ENCODE measurements around the gene GPR85.

DNA sequence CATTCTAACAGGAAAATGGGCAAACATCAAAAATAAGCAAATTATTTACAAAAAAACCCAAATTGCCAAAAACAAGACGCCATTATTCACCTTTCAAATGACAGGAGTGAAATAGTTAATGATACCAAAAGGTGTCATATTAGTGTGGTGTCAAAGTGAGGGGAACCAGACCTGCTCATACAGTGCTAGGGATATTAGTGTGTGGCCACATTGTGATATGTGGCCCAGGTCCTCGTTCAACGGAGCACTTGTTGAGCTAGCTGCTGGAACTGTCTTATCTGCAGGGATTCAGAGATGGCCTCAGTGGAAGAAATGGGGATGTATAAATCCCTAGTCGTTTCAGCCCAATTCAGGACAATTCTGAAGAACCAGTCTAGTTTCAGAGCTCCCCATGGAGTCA lies 41.2 kb downstream of the GPR85 start:
- TF ChIP-seq, protein P1, sequence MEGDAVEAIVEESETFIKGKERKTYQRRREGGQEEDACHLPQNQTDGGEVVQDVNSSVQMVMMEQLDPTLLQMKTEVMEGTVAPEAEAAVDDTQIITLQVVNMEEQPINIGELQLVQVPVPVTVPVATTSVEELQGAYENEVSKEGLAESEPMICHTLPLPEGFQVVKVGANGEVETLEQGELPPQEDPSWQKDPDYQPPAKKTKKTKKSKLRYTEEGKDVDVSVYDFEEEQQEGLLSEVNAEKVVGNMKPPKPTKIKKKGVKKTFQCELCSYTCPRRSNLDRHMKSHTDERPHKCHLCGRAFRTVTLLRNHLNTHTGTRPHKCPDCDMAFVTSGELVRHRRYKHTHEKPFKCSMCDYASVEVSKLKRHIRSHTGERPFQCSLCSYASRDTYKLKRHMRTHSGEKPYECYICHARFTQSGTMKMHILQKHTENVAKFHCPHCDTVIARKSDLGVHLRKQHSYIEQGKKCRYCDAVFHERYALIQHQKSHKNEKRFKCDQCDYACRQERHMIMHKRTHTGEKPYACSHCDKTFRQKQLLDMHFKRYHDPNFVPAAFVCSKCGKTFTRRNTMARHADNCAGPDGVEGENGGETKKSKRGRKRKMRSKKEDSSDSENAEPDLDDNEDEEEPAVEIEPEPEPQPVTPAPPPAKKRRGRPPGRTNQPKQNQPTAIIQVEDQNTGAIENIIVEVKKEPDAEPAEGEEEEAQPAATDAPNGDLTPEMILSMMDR (conservative IDR thresholded peaks at IDR 0.05): no peak
- no peak for TF ChIP-seq EZH2 (IDR thresholded peaks at IDR 0.05; ENCODE audit: low read depth)

All from PC-9 (cell line).